ENCODE data around the gene SMIM36. TPM values are rescaled to one million over a fixed set of nuclear protein-coding genes. Genes with fewer than 3 reads are reported as not detected.

SMIM36 gene
- total and polyA plus RNA-seq, 2 of the 8 experiments (the other 6 are each of a cell fraction or from before 2014, with no cell fraction given) = not detected

- H2BK5ac ChIP-seq (ENCODE audit: low read depth, low read length) = no peak overlapping the region
- H3K14ac ChIP-seq (ENCODE audit: insufficient read length) = no peak overlapping the region
- H2BK120ac ChIP-seq (replicated peaks; ENCODE audit: low read depth, low read length) = no peak overlapping the region
- no peaks in the 10 kb centered on the region for H3K79me1 ChIP-seq (ENCODE audit: low read depth, low read length)
- H3K4me1 ChIP-seq (replicated peaks in 1 of 4; ENCODE audit: control insufficient read depth in 3 of 4, insufficient read depth in 4 of 4, low read length in 3 of 4) = peaks cover 1 to 9% (median 4%) of the 10 kb centered on the region in 4 experiments; a peak in 4 of 7 replicates
- no peaks in the 10 kb centered on the region for H3K9me3 ChIP-seq (ENCODE audit: insufficient read depth in 2 of 2, low read depth in 1 of 2, low read length in 1 of 2)
- peak overlapping the region in 1 of 4 experiments; percentile 10; a peak in 1 of 8 replicates for H3K4me3 ChIP-seq (ENCODE audit: extremely low read depth in 1 of 4, insufficient read depth in 2 of 4, low read depth in 3 of 4, low read length in 4 of 4)
- no peak overlapping the region for H2BK15ac ChIP-seq (ENCODE audit: low read length)
- no peak overlapping the region for H3K23ac ChIP-seq (ENCODE audit: insufficient read length)
- FAIRE-seq (no peak), DNase-seq (ENCODE audit: low read depth in 1 of 2, low spot score in 2 of 2) (no peak)
- no peak overlapping the region for H2BK12ac ChIP-seq (ENCODE audit: low read depth, low read length)
- H3K18ac ChIP-seq (ENCODE audit: extremely low read depth, low read length) = no peak overlapping the region; the same call in 1 of the 2 replicates
- no peak overlapping the region; a peak in 1 of 4 replicates for H3K4me2 ChIP-seq (ENCODE audit: insufficient read depth in 1 of 2, low read depth in 2 of 2, low read length in 2 of 2)
- ChIA-PET POLR2A (ENCODE audit: partially characterized antibody) (no interaction called here), CTCF (ENCODE audit: partially characterized antibody) (no interaction called here)
- no peaks in the 10 kb centered on the region for H4K20me1 ChIP-seq (replicated peaks in 1 of 2; ENCODE audit: control insufficient read depth in 1 of 2, insufficient read depth in 2 of 2, low read length in 2 of 2)
- no peak overlapping the region for H4K91ac ChIP-seq (replicated peaks; ENCODE audit: insufficient read length, low read length)
- H3K23me2 ChIP-seq (ENCODE audit: low read depth, low read length) = no peaks in the 10 kb centered on the region
- H3K79me2 ChIP-seq (ENCODE audit: control insufficient read depth in 1 of 2, insufficient read depth in 2 of 2, low read length in 2 of 2) = no peaks in the 10 kb centered on the region
- H4K8ac ChIP-seq (ENCODE audit: extremely low read depth, insufficient read depth, low read length) = no peak overlapping the region
- no peak overlapping the region for H4K5ac ChIP-seq (ENCODE audit: insufficient read length, low read depth, low read length)
- no peak overlapping the region for H2AK5ac ChIP-seq (ENCODE audit: low read depth, low read length)
- H3K9ac ChIP-seq (replicated peaks in 1 of 4; ENCODE audit: extremely low read depth in 1 of 4, low read depth in 3 of 4, low read length in 3 of 4) = no peak overlapping the region
- H2BK20ac ChIP-seq (ENCODE audit: low read length) = no peak overlapping the region
- no peaks in the 10 kb centered on the region for H3K27me3 ChIP-seq (replicated peaks in 1 of 4; ENCODE audit: control insufficient read depth in 3 of 4, extremely low read depth in 1 of 4, insufficient read depth in 3 of 4, low read length in 3 of 4)
- no peak overlapping the region for H2AFZ ChIP-seq (ENCODE audit: low read length)
- no peaks in the 10 kb centered on the region for H3K36me3 ChIP-seq (ENCODE audit: control insufficient read depth in 2 of 4, insufficient read depth in 4 of 4, low read length in 3 of 4)
- no peak overlapping the region for H3K4ac ChIP-seq (replicated peaks; ENCODE audit: insufficient read length, low read depth, low read length)
- WGBS, 2 experiments (ENCODE audit: extremely low coverage in 1 of 2, insufficient coverage in 1 of 2, insufficient read length in 1 of 2, insufficient replicate concordance in 2 of 2, low coverage in 1 of 2, low lambda C conversion rate in 2 of 2, missing lambda C conversion rate in 1 of 2) = 27% methylated on average over 6 of the region's 6 CpGs; no CpG with 5 or more reads in 1 of the 2 experiments
- no peak overlapping the region for H3K27ac ChIP-seq (ENCODE audit: low read depth, low read length)
- no peak overlapping the region for H3K56ac ChIP-seq (replicated peaks; ENCODE audit: insufficient read length, low read depth, low read length)
- TF ChIP-seq PHF8 (conservative IDR thresholded peaks at IDR 0.05; ENCODE audit: low read depth, low read length) (no peak), JUN (IDR thresholded peaks at IDR 0.05; ENCODE audit: low read depth, low read length) (no peak), CBX5 (IDR thresholded peaks at IDR 0.05; ENCODE audit: low read depth, low read length) (no peak), MAFK (IDR thresholded peaks at IDR 0.05; ENCODE audit: low read depth, low read length) (peak; percentile 93), CHD1 (IDR thresholded peaks at IDR 0.05; ENCODE audit: low read depth, low read length) (no peak), YY1 (IDR thresholded peaks at IDR 0.05; ENCODE audit: low read depth, low read length) (no peak), BCL11A (IDR thresholded peaks at IDR 0.05; ENCODE audit: low read depth in 2 of 2, low read length in 2 of 2) (no peak), CHD2 (IDR thresholded peaks at IDR 0.05; ENCODE audit: low read length) (no peak), SP1 (IDR thresholded peaks at IDR 0.05; ENCODE audit: low read depth, low read length) (no peak)
Measured at GRCh38 chr17:55453839-55454557, 57.3 kb downstream of the SMIM36 start.

Data from H1 (cell line).